Measurements from ENCODE around the gene UBXN6. TPM values are rescaled to one million over a fixed set of nuclear protein-coding genes. Genes with fewer than 3 reads are reported as not detected.

The UBXN6 gene
- polyA plus RNA-seq, 2 of the 4 experiments (the other 2 are of a cell fraction) = 23.0 to 31.6 TPM

DNA sequence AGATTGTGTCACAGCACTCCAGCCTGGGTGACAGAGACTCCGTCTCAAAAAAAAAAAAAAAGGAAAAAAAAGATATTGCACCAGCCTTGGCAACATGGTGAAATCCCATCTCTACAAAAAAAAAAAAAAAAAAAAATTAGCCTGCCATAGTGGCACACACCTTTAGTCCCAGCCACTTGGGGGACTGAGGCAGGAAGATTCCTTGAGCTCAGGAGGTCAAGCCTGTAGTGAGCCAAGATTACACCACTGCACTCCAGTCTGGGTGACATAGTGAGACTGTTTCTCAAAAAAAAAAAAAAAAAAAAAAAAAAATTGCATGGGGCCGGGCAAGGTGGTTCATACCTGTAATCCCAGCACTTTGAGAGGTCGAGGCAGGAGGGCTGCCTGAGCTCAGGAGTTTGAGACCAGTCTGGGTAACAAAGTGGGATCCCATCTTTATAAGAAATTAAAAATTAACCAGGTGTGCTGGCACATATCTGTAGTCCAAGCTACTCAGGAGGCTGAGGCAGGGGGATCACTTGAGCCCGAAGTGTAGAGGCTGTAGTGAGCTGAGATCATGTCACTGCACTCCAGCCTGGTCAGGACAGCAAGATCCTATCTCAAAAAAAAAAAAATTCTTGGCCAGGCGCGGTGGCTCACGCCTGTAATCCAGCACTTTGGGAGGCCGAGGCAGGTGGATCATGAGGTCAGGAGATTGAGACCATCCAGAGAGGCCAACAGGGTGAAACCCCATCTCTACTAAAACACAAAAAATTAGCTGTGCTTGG, 7.4 kb upstream of the UBXN6 start:
- FAIRE-seq (no peak), ATAC-seq (no peak), DNase-seq (ENCODE audit: low read depth in 1 of 2, low spot score in 1 of 2) (no peak)
- no peaks in the 10 kb centered on the region for H3K4me1 ChIP-seq
- POLR2A ChIA-PET = interaction anchor here (0.6 kb wide), 1 partner anchor 207 kb away, joined by 4 read pairs; no protein-coding TSS in a partner anchor
- TF ChIP-seq, protein P1, sequence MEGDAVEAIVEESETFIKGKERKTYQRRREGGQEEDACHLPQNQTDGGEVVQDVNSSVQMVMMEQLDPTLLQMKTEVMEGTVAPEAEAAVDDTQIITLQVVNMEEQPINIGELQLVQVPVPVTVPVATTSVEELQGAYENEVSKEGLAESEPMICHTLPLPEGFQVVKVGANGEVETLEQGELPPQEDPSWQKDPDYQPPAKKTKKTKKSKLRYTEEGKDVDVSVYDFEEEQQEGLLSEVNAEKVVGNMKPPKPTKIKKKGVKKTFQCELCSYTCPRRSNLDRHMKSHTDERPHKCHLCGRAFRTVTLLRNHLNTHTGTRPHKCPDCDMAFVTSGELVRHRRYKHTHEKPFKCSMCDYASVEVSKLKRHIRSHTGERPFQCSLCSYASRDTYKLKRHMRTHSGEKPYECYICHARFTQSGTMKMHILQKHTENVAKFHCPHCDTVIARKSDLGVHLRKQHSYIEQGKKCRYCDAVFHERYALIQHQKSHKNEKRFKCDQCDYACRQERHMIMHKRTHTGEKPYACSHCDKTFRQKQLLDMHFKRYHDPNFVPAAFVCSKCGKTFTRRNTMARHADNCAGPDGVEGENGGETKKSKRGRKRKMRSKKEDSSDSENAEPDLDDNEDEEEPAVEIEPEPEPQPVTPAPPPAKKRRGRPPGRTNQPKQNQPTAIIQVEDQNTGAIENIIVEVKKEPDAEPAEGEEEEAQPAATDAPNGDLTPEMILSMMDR (IDR thresholded peaks at IDR 0.05) = no peak
- TF ChIP-seq GATA3 (IDR thresholded peaks at IDR 0.05; ENCODE audit: borderline replicate concordance) = no peak
- TF ChIP-seq NPAS2 (CRISPR knock-in tag; IDR thresholded peaks at IDR 0.05; ENCODE audit: borderline replicate concordance) = no peak
- TF ChIP-seq, protein P2, sequence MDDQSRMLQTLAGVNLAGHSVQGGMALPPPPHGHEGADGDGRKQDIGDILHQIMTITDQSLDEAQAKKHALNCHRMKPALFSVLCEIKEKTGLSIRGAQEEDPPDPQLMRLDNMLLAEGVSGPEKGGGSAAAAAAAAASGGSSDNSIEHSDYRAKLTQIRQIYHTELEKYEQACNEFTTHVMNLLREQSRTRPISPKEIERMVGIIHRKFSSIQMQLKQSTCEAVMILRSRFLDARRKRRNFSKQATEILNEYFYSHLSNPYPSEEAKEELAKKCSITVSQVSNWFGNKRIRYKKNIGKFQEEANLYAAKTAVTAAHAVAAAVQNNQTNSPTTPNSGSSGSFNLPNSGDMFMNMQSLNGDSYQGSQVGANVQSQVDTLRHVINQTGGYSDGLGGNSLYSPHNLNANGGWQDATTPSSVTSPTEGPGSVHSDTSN (IDR thresholded peaks at IDR 0.05) = no peak
- TF ChIP-seq FOSB (CRISPR knock-in tag; IDR thresholded peaks at IDR 0.05) = no peak
- no peak for TF ChIP-seq ZNF302 (CRISPR knock-in tag; IDR thresholded peaks at IDR 0.05)
- no peak for TF ChIP-seq EHF (CRISPR knock-in tag; IDR thresholded peaks at IDR 0.05)
- no peak for TF ChIP-seq NFE2L2 (conservative IDR thresholded peaks at IDR 0.05; ENCODE audit: low read length)
- no peak for TF ChIP-seq TFCP2L1 (CRISPR knock-in tag; IDR thresholded peaks at IDR 0.05)
- no peak for TF ChIP-seq CEBPB (IDR thresholded peaks at IDR 0.05)
- TF ChIP-seq, protein P3, sequence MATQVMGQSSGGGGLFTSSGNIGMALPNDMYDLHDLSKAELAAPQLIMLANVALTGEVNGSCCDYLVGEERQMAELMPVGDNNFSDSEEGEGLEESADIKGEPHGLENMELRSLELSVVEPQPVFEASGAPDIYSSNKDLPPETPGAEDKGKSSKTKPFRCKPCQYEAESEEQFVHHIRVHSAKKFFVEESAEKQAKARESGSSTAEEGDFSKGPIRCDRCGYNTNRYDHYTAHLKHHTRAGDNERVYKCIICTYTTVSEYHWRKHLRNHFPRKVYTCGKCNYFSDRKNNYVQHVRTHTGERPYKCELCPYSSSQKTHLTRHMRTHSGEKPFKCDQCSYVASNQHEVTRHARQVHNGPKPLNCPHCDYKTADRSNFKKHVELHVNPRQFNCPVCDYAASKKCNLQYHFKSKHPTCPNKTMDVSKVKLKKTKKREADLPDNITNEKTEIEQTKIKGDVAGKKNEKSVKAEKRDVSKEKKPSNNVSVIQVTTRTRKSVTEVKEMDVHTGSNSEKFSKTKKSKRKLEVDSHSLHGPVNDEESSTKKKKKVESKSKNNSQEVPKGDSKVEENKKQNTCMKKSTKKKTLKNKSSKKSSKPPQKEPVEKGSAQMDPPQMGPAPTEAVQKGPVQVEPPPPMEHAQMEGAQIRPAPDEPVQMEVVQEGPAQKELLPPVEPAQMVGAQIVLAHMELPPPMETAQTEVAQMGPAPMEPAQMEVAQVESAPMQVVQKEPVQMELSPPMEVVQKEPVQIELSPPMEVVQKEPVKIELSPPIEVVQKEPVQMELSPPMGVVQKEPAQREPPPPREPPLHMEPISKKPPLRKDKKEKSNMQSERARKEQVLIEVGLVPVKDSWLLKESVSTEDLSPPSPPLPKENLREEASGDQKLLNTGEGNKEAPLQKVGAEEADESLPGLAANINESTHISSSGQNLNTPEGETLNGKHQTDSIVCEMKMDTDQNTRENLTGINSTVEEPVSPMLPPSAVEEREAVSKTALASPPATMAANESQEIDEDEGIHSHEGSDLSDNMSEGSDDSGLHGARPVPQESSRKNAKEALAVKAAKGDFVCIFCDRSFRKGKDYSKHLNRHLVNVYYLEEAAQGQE (IDR thresholded peaks at IDR 0.05) = no peak
- TF ChIP-seq, protein P4, sequence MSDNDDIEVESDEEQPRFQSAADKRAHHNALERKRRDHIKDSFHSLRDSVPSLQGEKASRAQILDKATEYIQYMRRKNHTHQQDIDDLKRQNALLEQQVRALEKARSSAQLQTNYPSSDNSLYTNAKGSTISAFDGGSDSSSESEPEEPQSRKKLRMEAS (IDR thresholded peaks at IDR 0.05) = no peak
- TF ChIP-seq KDM1A (IDR thresholded peaks at IDR 0.05; ENCODE audit: low read depth) = no peak
- TF ChIP-seq, protein P5, sequence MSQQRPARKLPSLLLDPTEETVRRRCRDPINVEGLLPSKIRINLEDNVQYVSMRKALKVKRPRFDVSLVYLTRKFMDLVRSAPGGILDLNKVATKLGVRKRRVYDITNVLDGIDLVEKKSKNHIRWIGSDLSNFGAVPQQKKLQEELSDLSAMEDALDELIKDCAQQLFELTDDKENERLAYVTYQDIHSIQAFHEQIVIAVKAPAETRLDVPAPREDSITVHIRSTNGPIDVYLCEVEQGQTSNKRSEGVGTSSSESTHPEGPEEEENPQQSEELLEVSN (IDR thresholded peaks at IDR 0.05; ENCODE audit: borderline replicate concordance, low read depth) = no peak
- TF ChIP-seq, protein P6, sequence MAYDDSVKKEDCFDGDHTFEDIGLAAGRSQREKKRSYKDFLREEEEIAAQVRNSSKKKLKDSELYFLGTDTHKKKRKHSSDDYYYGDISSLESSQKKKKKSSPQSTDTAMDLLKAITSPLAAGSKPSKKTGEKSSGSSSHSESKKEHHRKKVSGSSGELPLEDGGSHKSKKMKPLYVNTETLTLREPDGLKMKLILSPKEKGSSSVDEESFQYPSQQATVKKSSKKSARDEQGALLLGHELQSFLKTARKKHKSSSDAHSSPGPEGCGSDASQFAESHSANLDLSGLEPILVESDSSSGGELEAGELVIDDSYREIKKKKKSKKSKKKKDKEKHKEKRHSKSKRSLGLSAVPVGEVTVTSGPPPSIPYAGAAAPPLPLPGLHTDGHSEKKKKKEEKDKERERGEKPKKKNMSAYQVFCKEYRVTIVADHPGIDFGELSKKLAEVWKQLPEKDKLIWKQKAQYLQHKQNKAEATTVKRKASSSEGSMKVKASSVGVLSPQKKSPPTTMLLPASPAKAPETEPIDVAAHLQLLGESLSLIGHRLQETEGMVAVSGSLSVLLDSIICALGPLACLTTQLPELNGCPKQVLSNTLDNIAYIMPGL (CRISPR knock-in tag; IDR thresholded peaks at IDR 0.05; ENCODE audit: borderline replicate concordance) = no peak
- no peak for TF ChIP-seq RCOR1 (IDR thresholded peaks at IDR 0.05; ENCODE audit: low read depth, low read length)
- TF ChIP-seq SREBF2 (IDR thresholded peaks at IDR 0.05) = no peak
- no peak for TF ChIP-seq POLR2AphosphoS2 (conservative IDR thresholded peaks at IDR 0.05; ENCODE audit: low read length)
- TF ChIP-seq HOXB13 (CRISPR knock-in tag; IDR thresholded peaks at IDR 0.05; ENCODE audit: low read depth) = no peak
- no peak overlapping the region for H3K4me3 ChIP-seq
- CTCF ChIA-PET = interaction anchor here (0.7 kb wide), 2 partner anchors 171 to 927 kb away, joined by 3 read pairs; no protein-coding TSS in a partner anchor
- no peak overlapping the region for H3K27ac ChIP-seq
- H3K9me3 ChIP-seq = no peaks in the 10 kb centered on the region
- no peak overlapping the region for H3K4me2 ChIP-seq
- 67% methylated on average over 8 of the region's 8 CpGs for WGBS (ENCODE audit: missing lambda C conversion rate)
